Erythroblast (primary cell): ENCODE data around the gene CEP85.

Source experiments
- GATA1 ChIP-seq: IDR thresholded peaks from 2 replicates; pipeline ENCODE4 v1.6.1; 2011; ENCODE audit warnings: low read depth, mild to moderate bottlenecking, control low read depth, low read length, moderate library complexity
- POLR2A ChIP-seq: IDR thresholded peaks from 2 replicates; pipeline ENCODE4 v1.6.1; 2011; ENCODE audit warnings: mild to moderate bottlenecking, low read length

DNA sequence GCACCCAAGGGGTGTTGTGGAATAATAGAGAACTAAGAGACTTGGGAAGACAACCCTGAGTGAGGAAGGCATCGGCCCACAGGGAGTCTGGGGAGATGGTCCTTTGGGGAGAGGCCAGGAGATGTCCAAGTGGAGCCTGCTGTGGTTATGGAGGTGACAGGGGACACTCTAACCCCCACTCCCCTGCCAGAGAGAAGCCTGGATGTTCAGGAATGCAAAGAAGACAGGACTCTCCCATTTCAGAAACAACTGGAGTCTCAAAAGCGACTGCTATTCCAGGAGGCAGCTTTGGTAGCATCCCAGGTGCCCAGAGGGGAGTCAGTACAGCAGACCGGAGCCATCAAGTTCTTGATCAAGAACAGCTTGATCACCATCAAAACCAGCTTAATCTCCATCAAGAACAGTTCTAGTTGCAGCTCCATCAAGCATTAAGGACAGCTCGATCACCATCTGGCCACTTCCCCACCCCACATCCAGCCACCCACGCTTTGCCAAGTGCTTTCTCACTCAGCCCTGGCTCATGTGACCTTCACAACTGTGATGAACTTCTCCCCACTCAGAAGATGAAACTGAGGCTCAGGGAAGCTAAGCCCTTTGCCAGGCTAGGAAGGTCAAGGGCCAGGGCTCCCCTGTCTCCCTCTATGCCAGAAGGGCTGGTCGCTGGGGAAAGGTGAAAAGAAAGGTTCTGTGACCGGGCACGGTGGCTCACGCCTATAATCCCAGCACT, 84.5 kb downstream of the CEP85 start:
- TF ChIP-seq POLR2A (no peak), GATA1 (no peak)
